Endothelial cell of umbilical vein (primary cell): ENCODE measurements around the gene SLC37A1.

Experiments
- CTCF ChIP-seq, 2 donors: IDR thresholded peaks; 1 replicate in 1 of 2; 2 replicates in 1 of 2; pipeline ENCODE4 v1.5.1; 2011; ENCODE audit warnings: low read length in 2 of 2, mild to moderate bottlenecking in 2 of 2, moderate library complexity in 2 of 2, control low read depth in 1 of 2, inconsistent platforms in 1 of 2, low read depth in 1 of 2; ENCODE audit not compliant: insufficient read depth in 1 of 2; ENCODE audit errors: extremely low read depth in 1 of 2
- EZH2 ChIP-seq: IDR thresholded peaks from 2 replicates; pipeline ENCODE4 v1.6.1; 2012; ENCODE audit warnings: borderline replicate concordance, low read depth, mild to moderate bottlenecking, moderate library complexity, low read length, inconsistent platforms; ENCODE audit not compliant: severe bottlenecking
- MAX ChIP-seq: IDR thresholded peaks from 2 replicates; pipeline ENCODE4 v1.6.1; 2011; ENCODE audit not compliant: insufficient read depth, insufficient read length
- POLR2A ChIP-seq: IDR thresholded peaks from 2 replicates; pipeline ENCODE4 v1.6.1; 2012; ENCODE audit warnings: low read depth, mild to moderate bottlenecking, control low read depth, low read length
- POLR2AphosphoS5 ChIP-seq: IDR thresholded peaks from 2 replicates; pipeline ENCODE4 v1.6.1; 2012; ENCODE audit warnings: low read depth, mild to moderate bottlenecking, control low read depth, low read length, moderate library complexity; ENCODE audit not compliant: insufficient read depth

GRCh38 chr21:42565886-42566523, 52.4 kb downstream of the SLC37A1 start:
- TF ChIP-seq CTCF (IDR thresholded peaks at IDR 0.05; ENCODE audit: extremely low read depth in 1 of 2, insufficient read depth in 1 of 2, low read depth in 1 of 2, low read length in 2 of 2) = no peak
- TF ChIP-seq POLR2A = no peak
- TF ChIP-seq POLR2AphosphoS5 = no peak
- TF ChIP-seq EZH2 = no peak
- TF ChIP-seq MAX = no peak
